ENCODE results near the gene SDF4.

SDF4 gene

GRCh38 chr1:1225913-1226312 is 5.9 kb downstream of the SDF4 start:
- Histone ChIP-seq H3K27me3 (ENCODE audit: insufficient read depth, low read length) (no peaks in the 10 kb centered on the region), H3K36me3 (ENCODE audit: insufficient read depth, low read length) (peaks cover 57% of the 10 kb centered on the region)
- 96% methylated on average over 18 of the region's 18 CpGs for WGBS

GRCh38 chr1:1225238-1225845 is 6.5 kb downstream of the SDF4 start:
- Histone ChIP-seq H3K27ac (ENCODE audit: low read depth, low read length) (no peak overlapping the region), H3K4me1 (ENCODE audit: insufficient read depth, low read length) (no peaks in the 10 kb centered on the region), H3K4me3 (ENCODE audit: low read length) (no peak overlapping the region), H3K9ac (ENCODE audit: low read depth, low read length) (no peak overlapping the region), H3K36me3 (ENCODE audit: insufficient read depth, low read length) (peaks cover 57% of the 10 kb centered on the region), H3K27me3 (ENCODE audit: insufficient read depth, low read length) (no peaks in the 10 kb centered on the region), H3K9me3 (ENCODE audit: insufficient read depth, low read depth, low read length) (no peaks in the 10 kb centered on the region)
- WGBS = 96% methylated on average over 34 of the region's 34 CpGs

More at GRCh38 chr1:1225913-1226312, 5.9 kb downstream of the SDF4 start:
- no peaks in the 10 kb centered on the region for H3K9me3 ChIP-seq (ENCODE audit: insufficient read depth, low read depth, low read length)
- H3K4me1 ChIP-seq (ENCODE audit: insufficient read depth, low read length) = 0 out of 2 replicates have a peak, but pooled peaks cover 4% of the 10 kb centered on the region
- H3K9ac ChIP-seq (ENCODE audit: low read depth, low read length) = no peak overlapping the region
- no peak overlapping the region for H3K4me3 ChIP-seq (ENCODE audit: low read length)
- no peak overlapping the region for H3K27ac ChIP-seq (ENCODE audit: low read depth, low read length)

GRCh38 chr1:1223891-1224290 is 7.9 kb downstream of the SDF4 start:
- H3K4me1 ChIP-seq (ENCODE audit: insufficient read depth, low read length) = no peaks in the 10 kb centered on the region
- no peaks in the 10 kb centered on the region for H3K9me3 ChIP-seq (ENCODE audit: insufficient read depth, low read depth, low read length)
- WGBS = 95% methylated on average over 21 of the region's 21 CpGs
- H3K4me3 ChIP-seq (ENCODE audit: low read length) = no peak overlapping the region
- H3K27ac ChIP-seq (ENCODE audit: low read depth, low read length) = no peak overlapping the region
- H3K27me3 ChIP-seq (ENCODE audit: insufficient read depth, low read length) = no peaks in the 10 kb centered on the region
- H3K9ac ChIP-seq (ENCODE audit: low read depth, low read length) = no peak overlapping the region
- peaks cover 55% of the 10 kb centered on the region for H3K36me3 ChIP-seq (ENCODE audit: insufficient read depth, low read length)

GRCh38 chr1:1223321-1223720 is 8.5 kb downstream of the SDF4 start:
- Histone ChIP-seq H3K4me1 (ENCODE audit: insufficient read depth, low read length) (no peaks in the 10 kb centered on the region), H3K36me3 (ENCODE audit: insufficient read depth, low read length) (peaks cover 56% of the 10 kb centered on the region), H3K9ac (ENCODE audit: low read depth, low read length) (no peak overlapping the region), H3K27me3 (ENCODE audit: insufficient read depth, low read length) (no peaks in the 10 kb centered on the region), H3K9me3 (ENCODE audit: insufficient read depth, low read depth, low read length) (no peaks in the 10 kb centered on the region), H3K27ac (ENCODE audit: low read depth, low read length) (no peak overlapping the region), H3K4me3 (ENCODE audit: low read length) (no peak overlapping the region)
- WGBS = 96% methylated on average over 15 of the region's 15 CpGs

GRCh38 chr1:1222575-1223225 is 9.1 kb downstream of the SDF4 start:
- Histone ChIP-seq H3K36me3 (ENCODE audit: insufficient read depth, low read length) (peaks cover 54% of the 10 kb centered on the region), H3K27me3 (ENCODE audit: insufficient read depth, low read length) (no peaks in the 10 kb centered on the region), H3K9me3 (ENCODE audit: insufficient read depth, low read depth, low read length) (no peaks in the 10 kb centered on the region), H3K9ac (ENCODE audit: low read depth, low read length) (no peak overlapping the region), H3K27ac (ENCODE audit: low read depth, low read length) (no peak overlapping the region), H3K4me1 (ENCODE audit: insufficient read depth, low read length) (no peaks in the 10 kb centered on the region), H3K4me3 (ENCODE audit: low read length) (no peak overlapping the region)
- 96% methylated on average over 44 of the region's 44 CpGs for WGBS

GRCh38 chr1:1221887-1222574 is 9.8 kb downstream of the SDF4 start:
- Histone ChIP-seq H3K9ac (ENCODE audit: low read depth, low read length) (no peak overlapping the region), H3K36me3 (ENCODE audit: insufficient read depth, low read length) (peaks cover 56% of the 10 kb centered on the region)
- WGBS = 95% methylated on average over 30 of the region's 30 CpGs

GRCh38 chr1:1220197-1220596 is 11.6 kb downstream of the SDF4 start:
- Histone ChIP-seq H3K27me3 (ENCODE audit: insufficient read depth, low read length) (no peaks in the 10 kb centered on the region), H3K4me1 (ENCODE audit: insufficient read depth, low read length) (no peaks in the 10 kb centered on the region), H3K36me3 (ENCODE audit: insufficient read depth, low read length) (peaks cover 52% of the 10 kb centered on the region), H3K4me3 (ENCODE audit: low read length) (no peak overlapping the region), H3K27ac (ENCODE audit: low read depth, low read length) (no peak overlapping the region), H3K9me3 (ENCODE audit: insufficient read depth, low read depth, low read length) (no peaks in the 10 kb centered on the region), H3K9ac (ENCODE audit: low read depth, low read length) (no peak overlapping the region)
- 95% methylated on average over 24 of the region's 24 CpGs for WGBS

More at GRCh38 chr1:1221887-1222574, 9.8 kb downstream of the SDF4 start:
- Histone ChIP-seq H3K4me3 (ENCODE audit: low read length) (no peak overlapping the region), H3K9me3 (ENCODE audit: insufficient read depth, low read depth, low read length) (no peaks in the 10 kb centered on the region), H3K27ac (ENCODE audit: low read depth, low read length) (no peak overlapping the region), H3K27me3 (ENCODE audit: insufficient read depth, low read length) (no peaks in the 10 kb centered on the region), H3K4me1 (ENCODE audit: insufficient read depth, low read length) (no peaks in the 10 kb centered on the region)

- Histone ChIP-seq H3K4me3 (ENCODE audit: low read length) (no peak overlapping the region), H3K9ac (ENCODE audit: low read depth, low read length) (no peak overlapping the region), H3K27me3 (ENCODE audit: insufficient read depth, low read length) (no peaks in the 10 kb centered on the region), H3K9me3 (ENCODE audit: insufficient read depth, low read depth, low read length) (no peaks in the 10 kb centered on the region), H3K36me3 (ENCODE audit: insufficient read depth, low read length) (peaks cover 45% of the 10 kb centered on the region), H3K4me1 (ENCODE audit: insufficient read depth, low read length) (no peaks in the 10 kb centered on the region), H3K27ac (ENCODE audit: low read depth, low read length) (no peak overlapping the region)
- 97% methylated on average over 20 of the region's 20 CpGs for WGBS
These were observed 12.5 kb downstream of the SDF4 start for GRCh38 chr1:1219341-1219740.

GRCh38 chr1:1218524-1219200 is 13.1 kb downstream of the SDF4 start:
- no peak overlapping the region for H3K9ac ChIP-seq (ENCODE audit: low read depth, low read length)
- WGBS = 94% methylated on average over 36 of the region's 36 CpGs
- no peaks in the 10 kb centered on the region for H3K4me1 ChIP-seq (ENCODE audit: insufficient read depth, low read length)
- no peak overlapping the region for H3K4me3 ChIP-seq (ENCODE audit: low read length)
- no peaks in the 10 kb centered on the region for H3K27me3 ChIP-seq (ENCODE audit: insufficient read depth, low read length)
- no peak overlapping the region for H3K27ac ChIP-seq (ENCODE audit: low read depth, low read length)
- no peaks in the 10 kb centered on the region for H3K9me3 ChIP-seq (ENCODE audit: insufficient read depth, low read depth, low read length)
- H3K36me3 ChIP-seq (ENCODE audit: insufficient read depth, low read length) = peaks cover 41% of the 10 kb centered on the region

- no peak overlapping the region for H3K4me3 ChIP-seq (ENCODE audit: low read length)
- H3K4me1 ChIP-seq (ENCODE audit: insufficient read depth, low read length) = no peaks in the 10 kb centered on the region
- no peak overlapping the region for H3K9ac ChIP-seq (ENCODE audit: low read depth, low read length)
- H3K36me3 ChIP-seq (ENCODE audit: insufficient read depth, low read length) = peaks cover 34% of the 10 kb centered on the region
- 92% methylated on average over 52 of the region's 52 CpGs for WGBS
- H3K9me3 ChIP-seq (ENCODE audit: insufficient read depth, low read depth, low read length) = no peaks in the 10 kb centered on the region
- H3K27me3 ChIP-seq (ENCODE audit: insufficient read depth, low read length) = no peaks in the 10 kb centered on the region
- no peak overlapping the region for H3K27ac ChIP-seq (ENCODE audit: low read depth, low read length)
These were observed 13.9 kb downstream of the SDF4 start for GRCh38 chr1:1217621-1218523.

All from HUES64 (cell line).